Activated naive CD8-positive, alpha-beta T cell treated with anti-CD3 and anti-CD28 coated beads for 36 hours (primary cell): ENCODE measurements around the gene USP49. TPM values are rescaled to one million over a fixed set of nuclear protein-coding genes. Genes with fewer than 3 reads are reported as not detected.

Source experiments
- DNase-seq: peaks from one replicate; pipeline ENCODE4 v3.0.0; 2021
- H3K27ac Mint-ChIP-seq: one replicate; pipeline ENCODE4 v1.8.0; 2022; ENCODE audit warnings: mild to moderate bottlenecking, moderate library complexity, mixed read lengths
- H3K27me3 Mint-ChIP-seq: one replicate; pipeline ENCODE4 v1.8.0; 2022; ENCODE audit warnings: mild to moderate bottlenecking, mixed read lengths
- H3K36me3 Mint-ChIP-seq: one replicate; pipeline ENCODE4 v1.8.0; 2021; ENCODE audit warnings: mild to moderate bottlenecking, mixed read lengths
- H3K4me1 Mint-ChIP-seq: one replicate; pipeline ENCODE4 v1.8.0; 2021; ENCODE audit warnings: mixed read lengths
- H3K4me3 Mint-ChIP-seq: one replicate; pipeline ENCODE4 v1.8.0; 2022; ENCODE audit warnings: mild to moderate bottlenecking, moderate library complexity, mixed read lengths
- H3K9me3 Mint-ChIP-seq: one replicate; pipeline ENCODE4 v1.8.0; 2022; ENCODE audit warnings: mixed read lengths
- total RNA-seq, 2 experiments: library from RNA; stranded (reverse); gene quantifications; one replicate each; pipeline ENCODE4 v1.2.3, GENCODE V29; 2021

The USP49 gene
- total RNA-seq, 2 experiments from 2014 or later: 4.4 to 4.5 TPM

DNA sequence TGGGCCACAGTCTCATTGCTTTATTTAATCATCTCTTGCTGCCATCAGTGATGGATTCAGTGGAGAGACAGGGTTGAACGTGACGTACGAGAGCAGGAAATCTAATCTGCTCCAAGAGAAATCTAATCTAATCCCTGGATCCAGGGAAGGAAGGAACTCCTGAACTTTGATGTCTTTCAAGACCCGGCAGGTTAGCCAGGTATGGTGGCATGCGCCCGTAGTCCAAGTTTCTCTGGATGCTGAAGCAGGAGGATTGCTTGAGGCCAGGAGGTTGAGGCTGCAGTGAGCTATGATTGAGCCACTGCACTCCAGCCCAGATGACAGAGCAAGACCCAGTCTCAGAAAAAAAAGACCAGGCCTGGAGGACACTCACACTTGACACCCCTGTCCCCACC is 136.5 kb downstream of the USP49 start:
- no peaks in the 10 kb centered on the region for H3K36me3 Mint-ChIP-seq
- H3K4me1 Mint-ChIP-seq: no peaks in the 10 kb centered on the region
- H3K27ac Mint-ChIP-seq: no peak overlapping the region
- DNase-seq: no peak
- H3K27me3 Mint-ChIP-seq: peaks cover 3% of the 10 kb centered on the region
- no peak overlapping the region for H3K4me3 Mint-ChIP-seq
- H3K9me3 Mint-ChIP-seq: no peaks in the 10 kb centered on the region

DNA sequence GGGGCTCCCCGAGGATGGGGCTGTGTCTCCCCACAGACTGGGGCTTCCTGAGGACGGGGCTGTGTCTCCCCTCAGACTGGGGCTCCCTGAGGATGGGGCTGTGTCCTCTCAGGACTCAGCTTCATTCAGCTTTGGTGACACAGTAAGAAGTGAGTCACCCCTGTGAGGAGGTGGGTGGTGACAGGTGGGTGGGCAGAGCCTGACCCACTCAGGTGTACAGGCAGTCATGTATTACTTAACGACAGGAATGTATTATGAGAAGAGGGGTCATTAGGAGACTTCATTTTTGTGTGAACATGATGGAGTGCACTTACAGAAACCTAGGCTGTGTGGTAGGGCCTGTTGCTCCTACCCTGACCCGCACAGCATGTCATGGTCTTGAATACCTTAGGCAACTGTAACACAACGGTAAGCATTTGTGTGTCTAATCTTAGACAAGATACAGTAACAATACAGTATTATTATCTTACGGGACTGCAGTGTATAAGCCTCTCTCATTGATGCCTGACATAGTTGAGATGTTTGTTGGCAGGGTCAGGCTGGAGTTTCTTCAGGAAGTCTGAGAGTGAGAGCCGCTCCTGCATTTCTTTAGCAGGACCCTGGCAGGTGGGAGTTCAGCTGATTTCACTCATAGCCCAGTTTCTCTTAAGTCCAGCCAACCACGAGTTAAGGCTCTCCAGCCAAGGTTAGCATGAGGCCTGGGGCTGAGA is 137.1 kb downstream of the USP49 start:
- H3K36me3 Mint-ChIP-seq: no peaks in the 10 kb centered on the region
- no peak for DNase-seq
- H3K4me3 Mint-ChIP-seq: no peak overlapping the region
- H3K27ac Mint-ChIP-seq: no peak overlapping the region
- H3K27me3 Mint-ChIP-seq: peaks cover 3% of the 10 kb centered on the region
- H3K4me1 Mint-ChIP-seq: no peaks in the 10 kb centered on the region
- H3K9me3 Mint-ChIP-seq: no peaks in the 10 kb centered on the region

DNA sequence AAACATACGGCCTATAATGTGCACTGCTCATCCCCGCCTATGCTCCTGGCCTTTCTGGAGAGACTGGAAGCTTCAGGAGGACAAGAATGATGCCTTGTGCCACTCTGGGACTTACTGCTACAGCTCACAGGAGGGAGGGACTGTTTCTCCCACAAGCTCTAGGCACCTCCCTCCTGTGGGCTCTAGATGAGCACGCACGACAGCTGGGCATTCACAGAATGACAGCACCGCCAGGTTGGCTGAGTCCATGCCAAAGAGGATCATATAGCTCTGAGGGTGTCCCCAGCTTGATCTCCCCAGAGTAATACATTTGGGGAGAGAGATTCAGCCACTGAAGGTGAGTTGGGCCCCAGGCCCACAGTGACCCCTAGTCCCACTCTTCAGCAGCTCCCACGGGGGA is 137.9 kb downstream of the USP49 start:
- no peak overlapping the region for H3K27ac Mint-ChIP-seq
- no peak overlapping the region for H3K4me3 Mint-ChIP-seq
- H3K27me3 Mint-ChIP-seq: peaks cover 3% of the 10 kb centered on the region
- no peaks in the 10 kb centered on the region for H3K4me1 Mint-ChIP-seq
- no peak for DNase-seq
- no peaks in the 10 kb centered on the region for H3K9me3 Mint-ChIP-seq
- no peaks in the 10 kb centered on the region for H3K36me3 Mint-ChIP-seq

DNA sequence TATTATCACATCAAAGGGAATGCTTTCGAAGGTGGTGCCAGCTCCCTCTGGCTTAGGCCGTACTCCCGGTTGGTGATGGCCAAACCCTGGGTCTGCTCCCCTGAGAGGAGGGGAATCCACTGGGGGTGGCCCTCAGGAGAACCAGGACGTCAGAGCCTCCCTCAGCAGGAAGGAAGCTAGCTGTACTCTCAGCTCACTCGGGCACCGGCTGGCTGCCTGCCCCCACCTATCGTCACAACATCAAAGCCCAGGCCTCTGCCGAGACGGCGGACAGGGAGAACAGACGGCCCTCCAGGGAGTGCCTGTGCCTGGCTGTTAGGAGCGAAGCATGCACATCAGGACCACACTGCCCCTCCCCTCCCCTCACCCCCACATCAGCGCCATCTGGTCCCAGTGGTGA is 138.8 kb downstream of the USP49 start:
- peaks cover 3% of the 10 kb centered on the region for H3K27me3 Mint-ChIP-seq
- no peaks in the 10 kb centered on the region for H3K36me3 Mint-ChIP-seq
- H3K9me3 Mint-ChIP-seq: no peaks in the 10 kb centered on the region
- H3K27ac Mint-ChIP-seq: no peak overlapping the region
- DNase-seq: no peak
- H3K4me3 Mint-ChIP-seq: no peak overlapping the region
- H3K4me1 Mint-ChIP-seq: no peaks in the 10 kb centered on the region

DNA sequence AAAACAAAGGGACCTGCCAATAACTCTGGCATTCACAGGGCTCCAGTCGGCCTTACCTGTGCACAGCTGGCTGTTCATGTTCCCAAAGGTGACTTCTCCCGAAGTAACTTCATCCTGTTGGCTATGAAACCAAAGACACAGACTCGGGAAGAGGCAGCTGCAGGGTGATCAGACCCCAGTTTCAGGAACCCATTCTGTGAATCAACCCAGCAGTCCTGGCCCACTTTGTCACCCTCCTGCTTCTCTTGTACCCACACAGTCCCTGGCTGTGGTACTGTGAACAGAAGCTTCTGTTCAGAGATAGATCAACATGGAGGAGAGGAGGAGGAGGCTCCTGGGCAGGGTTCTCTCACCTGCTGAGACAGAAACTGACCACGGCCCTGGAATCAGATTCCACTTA is 139.3 kb downstream of the USP49 start:
- Mint-ChIP-seq H3K4me3 (no peak overlapping the region), H3K36me3 (no peaks in the 10 kb centered on the region), H3K4me1 (no peaks in the 10 kb centered on the region), H3K9me3 (no peaks in the 10 kb centered on the region), H3K27ac (no peak overlapping the region), H3K27me3 (peaks cover 3% of the 10 kb centered on the region)
- DNase-seq: no peak

DNA sequence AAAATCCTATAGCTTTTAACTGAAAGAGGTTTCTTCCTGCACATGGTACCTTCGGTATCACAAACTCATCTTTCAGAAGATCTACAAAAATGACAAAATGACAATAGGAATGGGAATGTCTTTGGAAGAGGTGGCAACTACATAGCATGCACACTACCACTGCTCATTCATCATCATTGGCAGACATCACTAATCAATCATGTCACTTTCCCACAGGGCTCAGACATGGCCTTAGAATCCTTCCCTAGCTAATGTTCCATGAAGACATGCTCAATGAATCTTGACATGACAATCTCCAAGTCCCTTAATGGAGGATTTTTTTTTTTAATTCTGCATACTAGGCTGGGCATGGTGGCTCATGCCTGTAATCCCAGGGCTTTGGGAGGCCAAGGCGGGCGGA is 144.8 kb downstream of the USP49 start:
- H3K27me3 Mint-ChIP-seq: peaks cover 2% of the 10 kb centered on the region
- no peaks in the 10 kb centered on the region for H3K36me3 Mint-ChIP-seq
- H3K27ac Mint-ChIP-seq: no peak overlapping the region
- H3K4me3 Mint-ChIP-seq: no peak overlapping the region
- no peak for DNase-seq
- H3K9me3 Mint-ChIP-seq: no peaks in the 10 kb centered on the region
- H3K4me1 Mint-ChIP-seq: no peaks in the 10 kb centered on the region

DNA sequence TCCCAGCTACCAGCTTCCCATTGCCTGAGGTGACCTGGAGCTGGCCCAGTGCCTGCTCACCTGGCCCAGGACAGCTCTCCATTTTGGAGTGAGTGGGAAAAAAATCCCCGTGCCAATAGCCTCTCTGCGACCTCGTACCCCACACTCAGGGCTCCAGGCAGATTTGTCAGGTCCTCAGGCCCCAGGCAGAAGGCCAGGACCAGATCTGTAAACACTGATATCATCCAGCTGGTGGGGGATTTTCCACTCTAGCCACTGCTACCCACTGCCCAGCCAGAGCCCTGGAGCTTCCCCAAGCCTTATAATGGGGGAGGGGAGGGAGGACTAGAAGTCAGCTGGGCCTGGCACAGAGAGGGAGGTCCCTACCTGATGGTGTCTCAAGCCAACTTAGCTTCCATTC is 146.6 kb downstream of the USP49 start:
- Mint-ChIP-seq H3K4me1 (no peaks in the 10 kb centered on the region), H3K36me3 (no peaks in the 10 kb centered on the region), H3K27me3 (no peaks in the 10 kb centered on the region), H3K9me3 (no peaks in the 10 kb centered on the region), H3K4me3 (no peak overlapping the region), H3K27ac (no peak overlapping the region)
- DNase-seq: no peak

DNA sequence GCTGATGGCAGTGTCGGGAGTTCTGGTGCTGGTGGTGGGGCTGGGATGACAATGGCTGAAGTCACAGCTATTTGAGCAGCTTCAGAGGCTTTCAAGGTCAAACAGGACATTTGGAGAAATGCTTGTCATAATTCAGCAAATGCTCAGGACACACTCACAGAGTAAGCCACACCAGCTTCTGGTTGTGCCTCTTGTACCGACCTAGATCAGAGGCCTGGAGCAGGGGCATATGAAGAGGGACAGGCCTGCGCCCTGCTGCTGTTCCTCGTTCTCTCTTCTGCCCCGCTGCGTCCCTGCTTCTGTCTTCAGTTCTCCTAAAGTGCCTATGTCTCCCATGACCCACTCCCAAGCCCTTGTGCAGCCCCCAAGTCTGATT is 147.1 kb downstream of the USP49 start:
- no peaks in the 10 kb centered on the region for H3K36me3 Mint-ChIP-seq
- H3K27ac Mint-ChIP-seq: no peak overlapping the region
- DNase-seq: no peak
- H3K4me3 Mint-ChIP-seq: no peak overlapping the region
- H3K4me1 Mint-ChIP-seq: no peaks in the 10 kb centered on the region
- no peaks in the 10 kb centered on the region for H3K27me3 Mint-ChIP-seq
- no peaks in the 10 kb centered on the region for H3K9me3 Mint-ChIP-seq

DNA sequence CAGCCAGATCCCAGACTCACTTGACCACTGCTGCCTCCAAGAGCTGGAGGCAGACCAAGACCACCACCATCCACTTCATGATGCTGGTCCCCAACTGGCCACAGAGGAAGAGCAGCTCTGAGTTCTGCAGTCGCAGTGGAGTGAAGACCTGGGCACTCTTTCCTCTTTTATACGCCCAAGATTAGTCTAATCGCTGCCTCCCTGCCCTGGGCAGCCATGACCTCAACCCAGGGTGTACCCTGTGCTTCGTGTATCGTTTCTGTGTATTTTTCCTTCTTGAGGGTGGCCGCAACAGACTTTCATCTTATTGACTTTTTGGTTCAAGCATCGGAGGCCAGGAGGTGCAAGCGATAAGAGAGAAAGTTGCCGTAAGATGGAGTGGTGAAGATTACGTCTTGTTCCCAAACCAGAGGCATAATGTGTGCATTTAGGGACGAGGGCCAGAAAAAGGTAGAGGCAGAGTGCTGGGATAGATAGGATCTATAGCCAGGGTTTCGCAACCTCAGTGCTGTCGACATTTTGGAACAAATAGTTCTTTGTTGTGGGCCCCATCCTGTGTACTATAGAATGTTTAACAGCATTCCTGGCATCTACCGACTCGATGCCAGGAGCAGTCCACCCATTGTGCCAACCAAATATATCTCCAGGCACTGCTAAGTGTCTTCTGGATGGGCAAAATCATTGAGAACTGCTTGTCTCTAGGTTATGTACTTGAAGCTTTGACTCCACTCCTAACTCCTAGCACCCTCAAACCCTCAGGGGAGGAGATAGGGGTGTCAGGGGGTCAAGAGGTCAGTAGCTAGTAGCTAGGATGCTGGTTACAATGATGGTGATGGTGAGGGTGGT is 147.7 kb downstream of the USP49 start, which contains the start of gene PGC:
Gene PGC, minus strand, starts transcription at position 142 of the 846 bp plus-strand sequence. Its CDS starts 63 bp downstream, at position 79.
- Mint-ChIP-seq H3K27ac (no peak within 1 kb of the TSS), H3K36me3 (no peaks in the 10 kb centered on the region)

DNA sequence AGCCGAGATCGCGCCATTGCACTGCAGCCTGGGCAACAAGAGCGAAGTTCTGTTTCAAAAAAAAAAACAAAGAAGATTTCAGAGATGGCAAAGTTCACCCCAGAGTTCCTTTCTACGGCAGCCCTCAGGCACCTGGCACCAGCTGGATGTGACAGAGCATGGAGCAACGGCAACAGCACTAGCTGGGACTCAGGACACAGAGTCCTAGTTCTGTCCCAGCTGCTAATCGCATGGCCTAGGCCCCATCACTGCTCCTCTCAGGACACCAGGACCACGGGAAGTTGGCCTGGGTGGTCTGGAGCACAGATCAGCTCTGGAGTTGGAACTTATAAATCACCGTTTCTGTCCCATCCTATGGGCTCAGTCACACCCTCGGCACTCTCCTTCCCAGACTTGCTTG is 149.1 kb downstream of the USP49 start:
- Mint-ChIP-seq H3K4me3 (no peak overlapping the region), H3K27ac (no peak overlapping the region), H3K4me1 (no peaks in the 10 kb centered on the region), H3K36me3 (no peaks in the 10 kb centered on the region), H3K27me3 (no peaks in the 10 kb centered on the region), H3K9me3 (no peaks in the 10 kb centered on the region)
- DNase-seq: no peak

More for the DNA sequence above, 147.7 kb downstream of the USP49 start, which contains the start of gene PGC:
- no peaks in the 10 kb centered on the region for H3K4me1 Mint-ChIP-seq
- H3K27me3 Mint-ChIP-seq: no peaks in the 10 kb centered on the region
- no peaks in the 10 kb centered on the region for H3K9me3 Mint-ChIP-seq
- no peak within 1 kb of the TSS for H3K4me3 Mint-ChIP-seq
- no peak for DNase-seq

DNA sequence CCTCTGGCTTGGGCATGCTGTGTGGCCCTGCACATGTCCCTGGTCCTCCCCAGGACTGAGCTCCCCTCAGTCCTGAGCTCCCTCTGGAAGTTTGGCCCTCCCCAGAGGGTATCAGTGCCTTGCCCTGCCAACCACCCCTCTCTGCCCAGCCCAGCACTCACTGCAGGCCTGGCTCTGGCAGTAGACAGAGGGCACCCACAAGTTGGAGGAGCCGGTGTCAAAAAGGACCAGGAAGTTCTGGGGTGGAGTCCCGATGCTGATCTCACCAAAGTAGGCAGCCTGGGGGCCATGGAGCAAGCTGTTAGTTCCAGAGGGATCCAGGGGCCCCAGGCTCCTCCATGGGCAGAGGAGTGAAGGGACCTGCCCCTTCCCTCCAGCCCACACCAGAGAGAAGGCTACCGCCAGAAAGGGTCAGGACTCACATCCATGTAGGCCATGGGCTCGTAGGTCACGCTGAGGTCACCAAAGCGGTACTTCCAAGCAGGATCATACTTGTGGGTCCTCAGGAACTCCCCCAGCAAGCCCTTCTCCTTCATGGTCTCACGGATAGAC is 150.9 kb downstream of the USP49 start:
- Mint-ChIP-seq H3K27ac (no peak overlapping the region), H3K4me3 (no peak overlapping the region), H3K9me3 (no peaks in the 10 kb centered on the region), H3K27me3 (no peaks in the 10 kb centered on the region), H3K4me1 (no peaks in the 10 kb centered on the region), H3K36me3 (no peaks in the 10 kb centered on the region)
- DNase-seq: no peak

DNA sequence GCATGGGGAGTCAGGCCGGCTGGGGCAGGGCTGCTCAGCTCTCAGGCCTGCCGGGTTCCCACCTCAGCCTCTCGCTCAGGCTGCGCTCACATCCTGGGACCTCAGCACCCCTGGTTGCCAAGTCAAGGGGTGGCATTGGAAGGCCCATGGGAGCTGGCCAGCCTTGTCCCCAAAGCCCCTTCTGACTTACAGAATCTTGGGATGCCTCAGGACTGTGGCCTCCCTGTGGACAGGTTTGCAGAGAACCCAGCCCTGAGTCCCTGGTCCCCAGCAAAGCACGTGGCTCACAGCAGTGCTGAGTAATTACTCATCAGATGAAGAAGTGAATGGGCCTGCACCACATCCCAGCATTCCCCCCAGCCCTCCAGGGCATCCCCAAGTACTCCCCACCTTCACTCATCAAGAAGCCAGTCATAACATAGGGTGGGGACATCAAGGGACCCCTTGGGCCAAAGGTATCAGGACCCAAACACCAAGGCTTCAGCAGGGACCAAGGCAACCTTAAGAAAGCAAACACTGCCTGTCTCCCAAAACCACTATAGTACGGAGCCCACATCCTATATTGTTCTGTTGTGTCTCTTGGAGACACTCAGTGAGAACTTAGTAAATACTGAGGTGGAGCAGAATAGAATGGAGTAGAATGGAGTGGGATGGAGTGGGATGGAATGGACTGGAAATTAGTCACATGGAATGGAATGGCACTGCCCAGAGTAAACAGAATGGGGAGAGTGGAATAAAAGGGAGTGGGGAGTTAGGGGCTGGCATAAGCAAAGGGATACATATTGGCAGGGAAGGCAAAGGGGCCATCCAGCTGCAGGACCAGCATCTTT is 151.6 kb downstream of the USP49 start:
- no peaks in the 10 kb centered on the region for H3K9me3 Mint-ChIP-seq

DNA sequence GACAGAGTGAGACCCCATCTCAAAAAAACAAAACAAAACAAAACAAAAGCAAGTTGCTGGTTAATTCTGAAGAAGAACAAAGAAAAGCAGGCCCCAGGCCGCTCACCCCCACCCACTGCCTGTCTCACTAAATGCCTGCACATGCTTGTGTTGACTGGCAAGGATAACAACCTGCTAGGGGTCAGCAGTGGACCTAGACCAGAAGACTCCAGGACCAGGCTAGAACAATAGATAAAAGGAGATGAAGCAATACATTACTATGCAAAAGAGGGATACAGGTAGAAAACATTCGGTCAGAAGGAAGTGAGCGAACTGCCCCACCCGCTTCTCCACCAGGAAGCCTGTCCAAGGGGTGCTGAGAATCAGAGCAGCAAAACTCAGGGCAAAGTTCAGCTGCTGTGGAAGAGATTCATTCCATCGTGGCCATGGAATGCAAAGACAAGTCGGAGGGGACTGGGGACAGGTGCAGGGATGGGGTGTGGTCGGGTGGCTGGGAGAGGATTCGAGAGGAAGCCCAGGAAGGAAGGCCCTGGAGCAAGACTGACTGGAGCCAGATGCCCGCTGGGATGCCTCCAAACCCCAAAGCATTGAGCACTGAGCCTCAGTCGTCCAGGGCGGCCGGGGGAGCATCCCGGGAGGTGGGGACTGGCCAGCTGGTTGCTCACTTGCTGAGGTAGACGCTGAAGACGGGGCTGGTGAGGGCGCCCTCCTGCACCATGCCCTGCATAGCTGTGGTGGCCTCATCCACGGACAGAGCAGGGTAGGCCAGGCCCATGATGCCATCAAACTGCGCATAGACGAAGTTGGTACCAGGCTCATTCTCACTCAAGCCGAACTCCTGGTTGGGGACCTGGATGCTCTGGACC is 153.3 kb downstream of the USP49 start:
- Mint-ChIP-seq H3K9me3 (no peaks in the 10 kb centered on the region), H3K36me3 (no peaks in the 10 kb centered on the region), H3K4me3 (no peak overlapping the region), H3K27me3 (no peaks in the 10 kb centered on the region), H3K27ac (no peak overlapping the region), H3K4me1 (no peaks in the 10 kb centered on the region)
- no peak for DNase-seq

More for the DNA sequence above, 151.6 kb downstream of the USP49 start:
- Mint-ChIP-seq H3K27ac (no peak overlapping the region), H3K36me3 (no peaks in the 10 kb centered on the region), H3K4me3 (no peak overlapping the region), H3K27me3 (no peaks in the 10 kb centered on the region), H3K4me1 (no peaks in the 10 kb centered on the region)
- no peak for DNase-seq
